Right lobe of liver (tissue), 4 donors: ENCODE data around the gene COMMD10.

Experiments used
- POLR2A ChIP-seq: fragments of 450-650 bp; IDR thresholded peaks from one replicate; pipeline ENCODE4 v1.6.1; 2017; ENCODE audit warnings: antibody characterized with exemption, mild to moderate bottlenecking
- TF ChIP-seq, protein P1 (sequence below), 4 donors: fragments of 200-600 bp in 3 of 4; fragments of 450-650 bp in 1 of 4; IDR thresholded peaks; one replicate each; pipeline versions ENCODE4 v1.5.1 to v1.8.0; 2016 to 2022; ENCODE audit warnings: antibody characterized with exemption in 4 of 4, mild to moderate bottlenecking in 2 of 4
- donor health status: DM: no; HTN: no; CAD: no.
- donor health status: DM: no; HTN: no; CAD: no.
- donor health status: DM: no; HTN: yes; CAD: no.

DNA sequence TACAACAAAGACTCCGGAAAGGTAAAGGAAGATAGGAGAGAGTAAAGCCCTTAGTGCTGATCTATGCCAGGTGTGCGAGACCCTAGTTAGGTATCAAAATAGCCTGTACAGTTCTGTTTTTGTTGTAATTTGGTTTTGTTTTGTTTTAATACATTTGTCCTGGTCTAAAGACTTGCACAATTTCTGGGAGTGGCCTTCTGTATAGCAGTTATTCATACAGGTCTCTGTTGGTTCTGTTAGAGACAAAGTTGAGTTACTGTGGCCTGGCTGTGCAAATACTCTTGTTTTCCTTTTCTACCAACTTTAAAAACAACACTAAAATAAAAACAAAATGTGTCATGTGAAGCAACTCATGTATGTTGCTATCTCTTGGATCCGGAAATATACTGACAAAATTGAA lies 163.6 kb downstream of the COMMD10 start:
- TF ChIP-seq, protein P1, sequence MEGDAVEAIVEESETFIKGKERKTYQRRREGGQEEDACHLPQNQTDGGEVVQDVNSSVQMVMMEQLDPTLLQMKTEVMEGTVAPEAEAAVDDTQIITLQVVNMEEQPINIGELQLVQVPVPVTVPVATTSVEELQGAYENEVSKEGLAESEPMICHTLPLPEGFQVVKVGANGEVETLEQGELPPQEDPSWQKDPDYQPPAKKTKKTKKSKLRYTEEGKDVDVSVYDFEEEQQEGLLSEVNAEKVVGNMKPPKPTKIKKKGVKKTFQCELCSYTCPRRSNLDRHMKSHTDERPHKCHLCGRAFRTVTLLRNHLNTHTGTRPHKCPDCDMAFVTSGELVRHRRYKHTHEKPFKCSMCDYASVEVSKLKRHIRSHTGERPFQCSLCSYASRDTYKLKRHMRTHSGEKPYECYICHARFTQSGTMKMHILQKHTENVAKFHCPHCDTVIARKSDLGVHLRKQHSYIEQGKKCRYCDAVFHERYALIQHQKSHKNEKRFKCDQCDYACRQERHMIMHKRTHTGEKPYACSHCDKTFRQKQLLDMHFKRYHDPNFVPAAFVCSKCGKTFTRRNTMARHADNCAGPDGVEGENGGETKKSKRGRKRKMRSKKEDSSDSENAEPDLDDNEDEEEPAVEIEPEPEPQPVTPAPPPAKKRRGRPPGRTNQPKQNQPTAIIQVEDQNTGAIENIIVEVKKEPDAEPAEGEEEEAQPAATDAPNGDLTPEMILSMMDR (IDR thresholded peaks at IDR 0.05): no peak
- no peak for TF ChIP-seq POLR2A
